IMR-90 (cell line): ENCODE data around the gene KIFC3. TPM values are rescaled to one million over a fixed set of nuclear protein-coding genes. Genes with fewer than 3 reads are reported as not detected.

ENCODE experiments used
- ATAC-seq: fragments of 200-7000 bp; cut with Tn5 transposase; 2 replicates; pipeline ENCODE4 v1.9.1; 2020; ENCODE audit warnings: low read depth, mild to moderate bottlenecking, moderate library complexity
- BruUV-seq: library from RNA; stranded (reverse); fragments of 400-500 nt; replicated peaks from 2 replicates; lab custom pipeline; 2021; lab: Mats Ljungman, UMichigan
- CTCF ChIA-PET: fragments of 300-600 bp; formaldehyde crosslinking; extraction: SDS; loops from one replicate; lab custom pipeline; 2021; ENCODE audit warnings: antibody characterized with exemption; lab: Yijun Ruan, JAX
- POLR2A ChIA-PET: fragments of 300-600 bp; sonication (Branson Sonifier 250); formaldehyde crosslinking; loops from one replicate; lab custom pipeline; 2022; ENCODE audit warnings: antibody characterized with exemption; ENCODE audit not compliant: unreplicated experiment; lab: Charles Lee
- DNase-seq: peaks from one replicate; pipeline ENCODE4 v3.0.0; 2013
- H2AFZ ChIP-seq: replicated peaks from 2 replicates; pipeline ENCODE3; 2013; ENCODE audit warnings: low read length, mild to moderate bottlenecking; ENCODE audit not compliant: poor library complexity
- H2AK5ac ChIP-seq: 2 replicates; pipeline ENCODE4 v1.6.1; 2013; ENCODE audit warnings: low read depth, low read length, inconsistent platforms
- H2AK9ac ChIP-seq: replicated peaks from 2 replicates; pipeline ENCODE3; 2013; ENCODE audit warnings: mild to moderate bottlenecking, low read depth, low read length, moderate library complexity; ENCODE audit not compliant: poor library complexity
- H2BK120ac ChIP-seq: 2 replicates; pipeline ENCODE4 v1.6.1; 2013; ENCODE audit warnings: low read depth, low read length, inconsistent platforms
- H2BK15ac ChIP-seq: 3 replicates; pipeline ENCODE4 v1.6.1; 2013; ENCODE audit warnings: low read depth, low read length, inconsistent platforms
- H2BK20ac ChIP-seq: 2 replicates; pipeline ENCODE4 v1.6.1; 2013; ENCODE audit warnings: low read depth, mild to moderate bottlenecking, inconsistent platforms, low read length, moderate library complexity
- H2BK5ac ChIP-seq: 2 replicates; pipeline ENCODE4 v1.6.1; 2013; ENCODE audit warnings: mild to moderate bottlenecking, low read depth, low read length, inconsistent platforms; ENCODE audit not compliant: poor library complexity, severe bottlenecking
- H3K14ac ChIP-seq: replicated peaks from 2 replicates; pipeline ENCODE4 v1.6.1; 2013; ENCODE audit warnings: low read depth, low read length, inconsistent platforms
- H3K18ac ChIP-seq: 2 replicates; pipeline ENCODE4 v1.6.1; 2013; ENCODE audit warnings: low read depth, low read length, control low read depth
- H3K23ac ChIP-seq: 2 replicates; pipeline ENCODE4 v1.6.1; 2013; ENCODE audit warnings: low read depth, low read length, inconsistent platforms
- H3K27ac ChIP-seq: 2 replicates; pipeline ENCODE4 v1.5.1; 2013; ENCODE audit warnings: mild to moderate bottlenecking, control low read depth, low read length; ENCODE audit not compliant: insufficient read depth
- H3K27me3 ChIP-seq: 2 replicates; pipeline ENCODE4 v1.6.1; 2013; ENCODE audit warnings: low read length; ENCODE audit not compliant: control insufficient read depth, insufficient read depth
- H3K36me3 ChIP-seq: 2 replicates; pipeline ENCODE4 v1.6.1; 2013; ENCODE audit warnings: low read length, mixed read lengths; ENCODE audit not compliant: control insufficient read depth, insufficient read depth
- H3K4ac ChIP-seq: 2 replicates; pipeline ENCODE4 v1.6.1; 2013; ENCODE audit warnings: low read depth, low read length, inconsistent platforms
- H3K4me1 ChIP-seq: 2 replicates; pipeline ENCODE4 v1.6.1; 2013; ENCODE audit warnings: low read length, mixed read lengths; ENCODE audit not compliant: control insufficient read depth, insufficient read depth
- H3K4me2 ChIP-seq: 2 replicates; pipeline ENCODE4 v1.6.1; 2013; ENCODE audit warnings: low read depth, mild to moderate bottlenecking, control low read depth, low read length, moderate library complexity
- H3K4me3 ChIP-seq: 2 replicates; pipeline ENCODE4 v1.5.1; 2013; ENCODE audit warnings: low read depth, mild to moderate bottlenecking, control low read depth, low read length, moderate library complexity; ENCODE audit not compliant: insufficient read depth
- H3K56ac ChIP-seq: 2 replicates; pipeline ENCODE4 v1.6.1; 2013; ENCODE audit warnings: low read length, inconsistent platforms; ENCODE audit not compliant: insufficient read depth; ENCODE audit errors: extremely low read depth
- H3K79me1 ChIP-seq, 2 experiments: 2 replicates each; pipeline ENCODE4 v1.6.1; 2013; ENCODE audit warnings: low read length in 2 of 2, inconsistent platforms in 1 of 2, low read depth in 1 of 2
- H3K9ac ChIP-seq: 2 replicates; pipeline ENCODE4 v1.6.1; 2013; ENCODE audit warnings: low read depth, low read length, control low read depth
- H3K9me1 ChIP-seq: 2 replicates; pipeline ENCODE4 v1.6.1; 2013; ENCODE audit warnings: low read length, inconsistent platforms; ENCODE audit not compliant: insufficient read depth
- H3K9me3 ChIP-seq: 2 replicates; pipeline ENCODE4 v1.6.1; 2013; ENCODE audit warnings: low read length; ENCODE audit not compliant: control insufficient read depth, insufficient read depth
- H4K20me1 ChIP-seq: 2 replicates; pipeline ENCODE4 v1.6.1; 2013; ENCODE audit warnings: low read length, inconsistent platforms; ENCODE audit not compliant: insufficient read depth
- H4K5ac ChIP-seq: 2 replicates; pipeline ENCODE4 v1.6.1; 2013; ENCODE audit warnings: mild to moderate bottlenecking, low read depth, low read length, control low read depth
- H4K8ac ChIP-seq, 2 experiments: 2 replicates each; pipeline ENCODE4 v1.6.1; 2013; ENCODE audit warnings: low read depth in 2 of 2, low read length in 2 of 2, control low read depth in 1 of 2, inconsistent platforms in 1 of 2
- H4K91ac ChIP-seq: 2 replicates; pipeline ENCODE4 v1.6.1; 2013; ENCODE audit warnings: low read depth, low read length, inconsistent platforms; ENCODE audit not compliant: insufficient read depth
- CTCF ChIP-seq: conservative IDR thresholded peaks from 2 replicates; pipeline ENCODE4 v1.5.1; 2012; ENCODE audit warnings: mild to moderate bottlenecking, low read depth, low read length, improper control_type of control experiment
- ELK1 ChIP-seq: fragments of 150-350 bp; IDR thresholded peaks from 2 replicates; pipeline ENCODE4 v1.6.1; 2016; ENCODE audit warnings: low read depth, mild to moderate bottlenecking, low read length, moderate library complexity, borderline replicate concordance
- FOS ChIP-seq: fragments of 150-350 bp; IDR thresholded peaks from 2 replicates; pipeline ENCODE4 v1.6.1; 2016; ENCODE audit warnings: low read depth, low read length
- MAFK ChIP-seq: IDR thresholded peaks from 2 replicates; pipeline ENCODE4 v1.6.1; 2012; ENCODE audit warnings: low read depth, low read length, improper control_type of control experiment
- MXI1 ChIP-seq: IDR thresholded peaks from 2 replicates; pipeline ENCODE4 v1.6.1; 2012; ENCODE audit warnings: low read depth, mild to moderate bottlenecking, low read length, moderate library complexity, borderline replicate concordance
- RAD21 ChIP-seq: IDR thresholded peaks from 2 replicates; pipeline ENCODE4 v1.6.1; 2012; ENCODE audit warnings: low read length, improper control_type of control experiment
- RFX5 ChIP-seq: IDR thresholded peaks from 2 replicates; pipeline ENCODE4 v1.8.0; 2012; ENCODE audit warnings: low read depth, mild to moderate bottlenecking, low read length, moderate library complexity
- WGBS, 2 experiments: methylation state at CpG; one replicate each; pipeline versions ENCODE4 v1.1.5 to v1.1.7; 2013; ENCODE audit warnings: missing lambda C conversion rate in 2 of 2; ENCODE audit not compliant: insufficient read length in 1 of 2; ENCODE audit errors: extremely low coverage in 2 of 2; 5-methylcytosine and 5-hydroxymethylcytosine counted together
- dilution Hi-C: fragments of 300-500 bp; cut with HindIII; formaldehyde crosslinking; loops from one replicate; pipeline ENCODE4 v1.14.3; 2018; ENCODE audit warnings: low sequenced_read_pairs; ENCODE audit not compliant: unreplicated experiment
- in situ Hi-C: fragments of 300-500 bp; cut with MboI; formaldehyde crosslinking; loops from 3 replicates; pipeline ENCODE4 v1.14.3; 2019; ENCODE audit warnings: low sequenced_read_pairs, inconsistent platforms, mixed read lengths
- intact Hi-C: fragments of 100-400 bp; cut with micrococcal nuclease; formaldehyde crosslinking; loops from 2 replicates; pipeline ENCODE4 v1.10.0; 2022
- polyA plus RNA-seq, 3 experiments: library from polyadenylated mRNA; depleted of rRNA; stranded (reverse); fragments of >200 nt; gene quantifications; 2 replicates each; pipeline ENCODE4 v1.2.3, GENCODE V29; 2012; ENCODE audit warnings: low replicate concordance in 1 of 3
- total RNA-seq: library from RNA; depleted of rRNA; stranded (reverse); fragments of >200 nt; gene quantifications from 2 replicates; pipeline ENCODE4 v1.2.3, GENCODE V29; 2012

Gene KIFC3
- total and polyA plus RNA-seq, 2 of the 4 experiments (the other 2 are of a cell fraction), result 48.6 to 62.5 TPM

GRCh38 chr16:57807968-57808528 is 5.8 kb upstream of the KIFC3 start (continued):
- TF ChIP-seq MXI1, result no peak

GRCh38 chr16:57807252-57807967 is 5.1 kb upstream of the KIFC3 start:
- ChIA-PET POLR2A (interaction anchor here (0.6 kb wide), 1 partner anchor 11 kb away, joined by 3 read pairs; no protein-coding TSS in a partner anchor), CTCF (interaction anchor here (0.6 to 0.7 kb wide), 2 partner anchors 13 to 52 kb away, joined by 3 read pairs; no protein-coding TSS in a partner anchor)
- Histone ChIP-seq H3K4ac (peak overlapping the region; percentile 88), H2BK120ac (peak overlapping the region; percentile 90), H3K14ac (peak overlapping the region; percentile 79), H3K9me1 (peaks cover 25% of the 10 kb centered on the region), H3K56ac (peak overlapping the region; percentile 57; the same call in 1 of the 2 replicates), H3K4me1 (peaks cover 27% of the 10 kb centered on the region), H4K91ac (peak overlapping the region; percentile 92), H3K23ac (peak overlapping the region; percentile 86), H3K4me2 (no peak overlapping the region), H3K79me1 (peaks cover 0 to 4% of the 10 kb centered on the region in 2 experiments; a peak in 1 of 4 replicates), H4K5ac (peak overlapping the region; percentile 19), H2AK5ac (peak overlapping the region; percentile 85), H2BK15ac (peak overlapping the region; percentile 85; the same call in 2 of the 3 replicates), H2AK9ac (peak overlapping the region; percentile 52), H3K27ac (peak overlapping the region; percentile 82), H2AFZ (peak overlapping the region; percentile 66), H2BK20ac (peak overlapping the region; percentile 95), H3K9ac (no peak overlapping the region), H3K36me3 (no peaks in the 10 kb centered on the region), H3K18ac (peak overlapping the region; percentile 63), H2BK5ac (peak overlapping the region; percentile 68), H3K9me3 (no peaks in the 10 kb centered on the region), H4K20me1 (no peaks in the 10 kb centered on the region), H3K27me3 (no peaks in the 10 kb centered on the region), H3K4me3 (no peak overlapping the region), H4K8ac (peak overlapping the region; percentile 64 to 82)
- no peak for ATAC-seq
- TF ChIP-seq RFX5, result no peak
- TF ChIP-seq MAFK, result no peak
- TF ChIP-seq CTCF, result no peak
- no peak for TF ChIP-seq RAD21
- no peak for TF ChIP-seq ELK1
- no peak for TF ChIP-seq FOS
- dilution Hi-C loops, result no loop called here
- no CpG with 5 or more reads among the region's 7 CpGs for WGBS, 2 experiments
- intact Hi-C loops, result no loop called here
- in situ Hi-C loops, result no loop called here
- DNase-seq, result no peak
- no TSS peak for BruUV-seq
